ENCODE measurements around the gene COL4A2. TPM values are rescaled to one million over a fixed set of nuclear protein-coding genes. Genes with fewer than 3 reads are reported as not detected.

The COL4A2 gene
- polyA plus RNA-seq, 1 experiment: 208 TPM

GRCh38 chr13:110552767-110553166 lies 245.7 kb downstream of the COL4A2 start:
- Histone ChIP-seq H3K9me3 (ENCODE audit: control insufficient read depth, insufficient read depth, low read length) (peaks cover 10% of the 10 kb centered on the region), H3K4me3 (ENCODE audit: low read depth, low read length) (no peak overlapping the region), H3K27me3 (ENCODE audit: control insufficient read depth, insufficient read depth, low read length) (no peaks in the 10 kb centered on the region), H3K27ac (ENCODE audit: low read depth, low read length) (no peak overlapping the region)
- CTCF ChIA-PET: interaction anchor here (1.8 kb wide), 1 partner anchor 66 kb away, joined by 4 read pairs; no protein-coding TSS in a partner anchor
- no peak for TF ChIP-seq CTCF (IDR thresholded peaks at IDR 0.05; ENCODE audit: low read depth, low read length)
- DNase-seq (ENCODE audit: low read depth, low spot score): no peak
- POLR2A ChIA-PET: no interaction called here

- no peaks in the 10 kb centered on the region for H3K27me3 ChIP-seq (ENCODE audit: control insufficient read depth, insufficient read depth, low read length)
Measured at GRCh38 chr13:110553417-110553816, 246.3 kb downstream of the COL4A2 start.

GRCh38 chr13:110554227-110554836 lies 247.2 kb downstream of the COL4A2 start:
- ChIA-PET POLR2A (interaction anchor here (0.6 kb wide), 1 partner anchor 9 kb away, joined by 3 read pairs; no protein-coding TSS in a partner anchor), CTCF (no interaction called here)
- no peak for TF ChIP-seq CTCF (IDR thresholded peaks at IDR 0.05; ENCODE audit: low read depth, low read length)
- H3K9me3 ChIP-seq (ENCODE audit: control insufficient read depth, insufficient read depth, low read length): peaks cover 12% of the 10 kb centered on the region
- H3K27me3 ChIP-seq (ENCODE audit: control insufficient read depth, insufficient read depth, low read length): no peaks in the 10 kb centered on the region
- no peak overlapping the region for H3K4me3 ChIP-seq (ENCODE audit: low read depth, low read length)
- no peak for DNase-seq (ENCODE audit: low read depth, low spot score)
- no peak overlapping the region for H3K27ac ChIP-seq (ENCODE audit: low read depth, low read length)

More at GRCh38 chr13:110553417-110553816, 246.3 kb downstream of the COL4A2 start:
- Histone ChIP-seq H3K4me3 (ENCODE audit: low read depth, low read length) (no peak overlapping the region), H3K27ac (ENCODE audit: low read depth, low read length) (no peak overlapping the region), H3K9me3 (ENCODE audit: control insufficient read depth, insufficient read depth, low read length) (peaks cover 12% of the 10 kb centered on the region)
- TF ChIP-seq CTCF (IDR thresholded peaks at IDR 0.05; ENCODE audit: low read depth, low read length): no peak
- CTCF ChIA-PET: no interaction called here
- no peak for DNase-seq (ENCODE audit: low read depth, low spot score)
- POLR2A ChIA-PET: no interaction called here

GRCh38 chr13:110554946-110555345 lies 247.9 kb downstream of the COL4A2 start:
- Histone ChIP-seq H3K27ac (ENCODE audit: low read depth, low read length) (no peak overlapping the region), H3K9me3 (ENCODE audit: control insufficient read depth, insufficient read depth, low read length) (peaks cover 12% of the 10 kb centered on the region), H3K27me3 (ENCODE audit: control insufficient read depth, insufficient read depth, low read length) (no peaks in the 10 kb centered on the region), H3K4me3 (ENCODE audit: low read depth, low read length) (no peak overlapping the region)
- CTCF ChIA-PET: no interaction called here
- DNase-seq (ENCODE audit: low read depth, low spot score): no peak
- POLR2A ChIA-PET: no interaction called here
- TF ChIP-seq CTCF (IDR thresholded peaks at IDR 0.05; ENCODE audit: low read depth, low read length): no peak

- CTCF ChIA-PET: no interaction called here
- no peak overlapping the region for H3K4me3 ChIP-seq (ENCODE audit: low read depth, low read length)
- no peak for DNase-seq (ENCODE audit: low read depth, low spot score)
- H3K9me3 ChIP-seq (ENCODE audit: control insufficient read depth, insufficient read depth, low read length): peaks cover 12% of the 10 kb centered on the region
- H3K27ac ChIP-seq (ENCODE audit: low read depth, low read length): no peak overlapping the region
- no peaks in the 10 kb centered on the region for H3K27me3 ChIP-seq (ENCODE audit: control insufficient read depth, insufficient read depth, low read length)
- TF ChIP-seq CTCF (IDR thresholded peaks at IDR 0.05; ENCODE audit: low read depth, low read length): no peak
- POLR2A ChIA-PET: no interaction called here
Measured at GRCh38 chr13:110555601-110556223, 248.6 kb downstream of the COL4A2 start.
